HG03378 (cell line): ENCODE measurements around the gene ORC2.
"Not testable (repeated sequence)": the region's sequence is repeated elsewhere in the genome, so short reads cannot be mapped to it uniquely, and the experiment has no call there.

ENCODE experiments used
- ATAC-seq: cut with Tn5 transposase; IDR thresholded peaks from one replicate; pipeline ENCODE4 v1.9.1; 2021; ENCODE audit warnings: mild to moderate bottlenecking, moderate library complexity; ENCODE audit not compliant: unreplicated experiment

The ORC2 gene

DNA sequence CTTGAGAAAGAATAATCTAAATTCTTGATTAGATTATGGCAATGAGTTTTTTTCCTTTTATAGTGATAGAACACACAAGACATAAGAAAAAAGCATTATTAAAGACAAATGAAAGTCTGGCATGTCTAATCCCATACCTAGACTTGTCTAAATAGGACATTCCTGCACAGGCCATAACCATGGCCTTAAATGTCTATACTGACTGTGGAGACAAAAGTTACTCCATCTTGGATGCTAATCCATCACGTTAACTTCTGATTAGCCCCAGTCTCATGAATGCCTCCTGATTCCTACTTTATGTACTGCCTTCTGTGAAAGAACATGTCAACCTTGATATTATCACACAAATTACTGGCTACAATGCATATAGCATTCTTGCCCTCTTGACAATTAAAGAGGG, 23.6 kb downstream of the ORC2 start:
- ATAC-seq = no peak

- ATAC-seq = no peak
Observed at GRCh38 chr2:200930947-200931626, 32.4 kb downstream of the ORC2 start.

DNA sequence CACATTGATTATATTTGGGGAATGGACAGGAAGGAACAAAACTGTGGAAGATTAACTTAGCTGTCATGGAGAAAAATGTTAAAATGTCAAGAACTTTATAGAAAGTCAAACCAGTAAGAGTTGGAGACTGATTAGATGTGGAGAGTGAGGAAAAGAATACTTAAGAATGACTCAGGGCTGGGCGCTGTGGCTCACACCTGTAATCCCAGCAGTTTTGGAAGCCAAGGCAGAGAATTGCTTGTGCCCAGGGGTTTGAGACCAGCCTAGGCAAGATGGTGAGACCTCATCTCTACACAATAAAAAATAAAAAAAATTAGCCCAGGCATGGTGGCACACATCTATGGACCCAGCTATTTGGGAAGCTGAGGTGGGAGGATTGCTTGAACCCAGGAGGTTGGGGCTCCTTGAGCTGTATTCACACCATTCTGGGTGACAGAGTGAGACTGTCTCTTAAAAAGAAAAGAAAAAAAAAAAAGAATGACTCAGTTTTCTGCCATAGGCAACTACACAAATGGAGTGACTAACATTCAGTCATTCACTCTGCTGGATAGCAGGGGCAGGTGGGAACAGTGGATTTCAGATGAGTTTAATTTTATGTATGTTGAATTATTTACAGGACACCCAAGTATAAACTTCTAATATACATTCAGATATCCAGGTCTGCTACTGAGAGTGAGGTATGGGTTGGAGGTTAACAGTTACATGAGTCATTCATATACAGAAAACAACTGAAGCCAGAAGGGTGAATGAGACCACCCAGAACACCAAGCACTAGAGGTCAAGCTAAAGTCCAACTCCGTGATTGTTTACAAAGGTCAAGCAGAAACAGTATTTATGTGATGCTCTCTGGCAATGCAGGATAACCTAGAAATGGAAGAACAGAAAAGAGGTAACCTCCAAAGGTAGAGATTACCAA, 33.9 kb downstream of the ORC2 start:
- ATAC-seq = no peak

DNA sequence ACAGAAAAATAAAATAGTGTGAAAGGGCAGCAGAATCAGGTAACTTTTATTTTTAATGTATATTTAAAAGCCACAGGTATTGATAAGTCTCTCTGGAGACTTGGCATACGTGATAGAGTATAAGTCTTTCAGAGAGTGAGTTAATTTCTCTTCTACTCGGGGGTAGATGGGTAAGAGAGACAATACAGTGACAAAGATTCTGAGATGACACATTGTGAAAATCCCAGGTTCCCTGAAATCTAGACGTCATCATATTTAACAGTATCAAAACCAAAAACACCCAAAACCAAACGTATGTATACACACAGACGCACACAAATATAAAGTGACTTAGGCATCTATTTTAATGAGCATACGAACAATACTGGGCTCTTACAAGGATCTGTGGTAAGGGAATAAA, 41.0 kb downstream of the ORC2 start:
- ATAC-seq = no peak

DNA sequence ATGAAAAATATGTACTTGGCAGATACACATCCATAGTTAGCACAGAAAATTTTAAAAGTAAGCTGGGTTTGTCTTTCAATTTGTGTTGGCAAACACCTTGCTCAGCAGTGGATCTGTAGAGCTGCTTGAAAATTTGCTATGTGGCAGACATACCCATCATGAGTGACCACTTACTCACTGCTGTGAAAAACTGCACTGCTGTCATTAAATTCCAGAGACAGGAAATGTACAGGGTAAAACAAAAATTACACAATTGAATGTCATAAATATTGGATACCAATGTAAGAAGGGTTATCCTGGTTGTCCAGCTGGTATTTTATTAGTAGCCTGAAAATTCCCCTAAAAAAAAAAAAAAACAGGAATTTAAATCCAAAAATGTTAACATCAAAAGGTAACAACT, 49.8 kb downstream of the ORC2 start:
- ATAC-seq = no peak

- ATAC-seq = no peak
Observed at GRCh38 chr2:200909958-200910357, 53.5 kb downstream of the ORC2 start.

GRCh38 chr2:200905618-200906296, 57.7 kb downstream of the ORC2 start:
- no peak for ATAC-seq

DNA sequence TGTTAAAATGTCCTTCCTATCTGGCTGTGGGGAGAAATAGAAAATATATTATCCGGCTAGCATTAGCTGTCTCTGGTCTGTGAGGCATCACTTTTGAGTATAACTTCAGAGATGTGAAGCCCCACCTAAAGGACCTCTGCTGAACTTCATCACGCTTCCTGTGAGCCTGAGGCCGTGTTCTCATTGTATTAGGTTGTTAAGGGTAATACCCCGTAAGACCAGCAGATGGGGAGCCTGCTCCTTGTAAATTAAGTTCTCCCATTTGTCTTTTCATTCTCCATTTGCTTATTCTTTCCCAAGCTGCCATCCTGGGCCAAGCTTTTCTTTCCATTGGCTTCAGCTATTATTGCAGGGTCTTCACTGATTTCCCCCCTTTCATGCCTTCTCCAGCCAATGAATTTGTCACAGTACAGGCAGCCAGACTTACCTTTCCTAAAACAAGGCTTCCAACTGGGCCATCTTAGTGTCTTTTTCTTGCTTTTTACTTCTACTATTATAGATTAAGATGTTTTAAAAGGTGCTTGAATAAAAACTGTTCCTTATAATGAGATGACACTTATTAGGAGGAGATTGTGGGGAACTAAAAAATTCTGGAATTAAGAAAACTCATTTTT, 61.9 kb downstream of the ORC2 start:
- ATAC-seq = peak; percentile 95

- no peak for ATAC-seq
Observed at GRCh38 chr2:200899482-200899881, 64.0 kb downstream of the ORC2 start.

DNA sequence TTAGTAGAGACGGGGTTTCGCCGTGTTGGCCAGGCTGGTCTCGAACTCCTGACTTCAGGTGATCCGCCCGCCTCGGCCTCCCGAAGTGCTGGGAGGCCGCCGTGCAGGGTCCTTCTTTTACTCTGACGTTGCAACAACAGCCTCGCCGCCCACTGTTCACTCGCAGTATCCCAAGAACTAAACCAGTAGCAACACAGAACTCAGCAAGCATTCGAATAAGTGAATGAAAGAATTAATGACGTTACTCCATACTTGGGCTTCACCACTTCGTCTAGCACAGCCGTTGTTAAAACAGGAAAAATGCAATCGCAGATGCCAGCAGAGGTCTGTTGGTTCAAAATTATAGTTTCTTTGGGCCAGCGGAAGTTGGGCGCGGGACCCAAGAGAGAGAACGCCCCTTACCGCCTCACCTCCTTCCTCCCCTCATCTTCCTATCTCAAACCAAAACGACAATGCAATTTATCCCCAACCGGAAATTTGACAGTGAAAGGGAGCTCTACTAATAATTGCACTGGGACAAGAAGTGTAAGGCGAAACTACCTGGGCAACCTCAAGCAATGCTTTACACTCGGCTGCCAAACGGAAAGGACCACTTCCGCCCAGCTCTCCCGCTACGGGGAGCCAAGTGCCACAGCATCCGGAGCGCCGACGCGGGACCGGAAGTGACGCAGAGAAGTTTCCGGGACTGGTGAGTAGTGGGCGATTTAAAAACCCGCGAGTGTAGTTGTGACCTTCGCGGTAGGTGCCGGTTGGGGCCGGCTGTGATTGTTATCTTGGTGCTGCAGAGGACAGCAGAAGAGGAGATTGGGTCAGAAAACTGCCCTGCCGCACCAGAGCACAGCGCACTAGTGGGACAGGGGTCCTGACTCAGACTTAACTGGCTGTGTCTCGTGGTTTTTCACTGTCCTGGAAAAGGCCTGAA, 74.5 kb downstream of the ORC2 start, which contains the start of the genes NIF3L1 and PPIL3:
Gene NIF3L1 (plus strand): TSS at position 668 of the 922 bp plus-strand sequence. CDS start 2,573 bp downstream, outside the sequence.
Gene PPIL3 (minus strand): TSS at position 374 of the 922 bp plus-strand sequence. CDS start 1,462 bp downstream, outside the sequence.
- peak; percentile 85 for ATAC-seq

DNA sequence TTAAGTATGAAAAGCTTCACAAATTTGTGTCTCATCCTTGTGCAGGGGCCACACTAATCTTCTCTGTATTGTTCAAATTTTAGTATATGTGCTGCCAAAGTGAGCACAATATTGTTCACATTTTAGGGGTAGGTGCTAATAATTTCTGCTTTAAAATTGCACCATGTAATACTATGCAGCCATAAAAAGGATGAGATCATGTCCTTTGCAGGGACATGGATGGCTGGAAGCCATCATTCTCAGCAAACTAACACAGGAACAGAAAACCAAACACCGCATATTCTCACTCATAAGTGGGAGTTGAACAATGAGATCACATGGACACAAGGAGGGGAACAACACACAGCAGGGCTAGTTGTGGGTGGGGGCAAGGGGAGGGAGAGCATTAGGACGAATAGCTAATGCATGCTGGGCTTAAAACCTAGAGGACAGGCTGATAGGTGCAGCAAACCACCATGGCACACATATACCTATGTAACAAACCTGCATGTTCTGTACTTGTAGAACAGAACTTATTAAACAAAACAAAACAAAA, 81.7 kb downstream of the ORC2 start:
- not testable (repeated sequence) for ATAC-seq

DNA sequence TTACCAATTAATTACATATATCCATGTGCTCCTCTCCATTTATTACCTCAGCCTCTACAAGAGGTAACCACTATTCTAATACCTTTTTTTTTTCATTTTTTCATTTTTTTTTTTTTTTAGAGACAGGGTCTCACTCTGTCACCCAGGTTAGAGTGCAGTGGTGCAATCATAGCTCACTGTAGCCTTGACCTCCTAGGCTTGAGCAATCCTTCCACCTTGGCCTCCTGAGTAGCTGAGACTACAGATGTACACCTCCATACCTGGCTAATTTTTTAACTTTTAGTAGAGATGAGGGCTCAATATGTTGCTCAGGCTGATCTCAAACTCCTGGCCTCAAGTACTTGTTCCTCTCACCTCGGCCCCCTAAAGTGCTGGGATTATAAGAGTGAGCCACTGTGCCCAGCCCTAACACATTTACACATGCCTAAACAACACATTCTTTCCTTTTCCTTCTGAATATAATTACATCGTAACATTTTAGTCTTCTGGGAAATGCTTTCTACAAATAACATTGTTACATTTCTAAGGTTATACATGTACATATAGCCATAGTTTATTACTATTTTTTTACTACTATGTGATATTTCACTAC, 85.1 kb downstream of the ORC2 start:
- no peak for ATAC-seq

- no peak for ATAC-seq
Observed at GRCh38 chr2:200877443-200877842, 86.0 kb downstream of the ORC2 start.

DNA sequence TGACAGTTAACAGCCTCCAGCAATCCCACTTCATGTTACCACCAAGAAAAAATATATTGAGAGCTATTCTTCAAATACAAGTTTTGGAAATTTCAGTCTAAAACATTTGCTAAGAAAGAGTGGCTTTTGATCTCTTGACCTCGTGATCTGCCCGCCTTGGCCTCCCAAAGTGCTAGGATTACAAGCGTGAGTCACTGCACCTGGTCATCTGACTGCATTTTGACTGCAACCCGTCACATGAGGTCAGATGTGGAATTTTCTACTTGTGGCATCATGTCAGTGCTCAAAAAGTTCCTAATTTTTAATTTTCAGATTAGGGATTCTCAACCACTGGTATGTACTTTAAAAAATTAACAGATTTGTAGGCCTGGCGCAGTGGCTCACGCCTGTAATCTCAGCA, 89.9 kb downstream of the ORC2 start:
- ATAC-seq = no peak

DNA sequence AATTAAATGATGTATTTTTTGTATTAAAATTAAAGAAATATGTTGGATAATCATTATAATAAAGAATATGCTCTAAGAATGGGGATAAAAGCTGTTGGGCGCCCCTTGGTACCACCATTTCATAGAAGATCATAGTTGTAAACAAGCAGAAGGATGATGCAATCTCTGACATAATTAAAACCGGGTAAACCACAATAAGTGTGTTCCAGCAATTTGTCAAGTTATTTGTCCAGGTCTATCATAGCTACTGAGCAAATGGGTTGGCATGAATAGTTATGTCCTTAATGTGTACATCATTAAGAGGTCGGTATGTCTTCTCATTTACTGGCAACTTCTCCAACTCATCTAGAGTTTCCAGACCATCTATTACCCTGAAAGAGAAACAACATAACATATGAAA, 92.3 kb downstream of the ORC2 start:
- no peak for ATAC-seq

DNA sequence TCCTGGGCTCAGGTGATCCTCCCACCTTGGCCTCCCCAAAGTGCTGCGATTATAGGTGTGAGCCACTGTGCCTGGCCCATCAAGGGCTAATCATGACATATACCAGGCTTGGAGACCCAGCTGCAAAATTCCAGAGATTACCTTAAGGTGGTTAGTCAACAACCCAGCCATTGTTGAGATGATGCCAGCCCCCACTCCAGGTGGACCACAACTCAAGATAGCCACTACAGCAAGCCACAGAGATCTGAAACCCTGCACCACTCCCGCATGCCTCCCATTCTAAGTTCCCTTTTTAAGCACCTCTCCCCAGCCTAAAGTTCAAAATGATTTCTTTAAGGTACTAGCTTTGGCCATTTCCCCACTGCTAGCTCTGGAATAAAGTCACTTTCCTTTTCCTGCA, 94.4 kb downstream of the ORC2 start:
- ATAC-seq = no peak

- ATAC-seq = peak; percentile 73
Observed at GRCh38 chr2:200864176-200865034, 99.1 kb downstream of the ORC2 start, which contains the start of gene CLK1. Gene CLK1, minus strand, starts transcription at chr2:200864658. Its CDS starts 2,796 bp downstream, at chr2:200861862.

DNA sequence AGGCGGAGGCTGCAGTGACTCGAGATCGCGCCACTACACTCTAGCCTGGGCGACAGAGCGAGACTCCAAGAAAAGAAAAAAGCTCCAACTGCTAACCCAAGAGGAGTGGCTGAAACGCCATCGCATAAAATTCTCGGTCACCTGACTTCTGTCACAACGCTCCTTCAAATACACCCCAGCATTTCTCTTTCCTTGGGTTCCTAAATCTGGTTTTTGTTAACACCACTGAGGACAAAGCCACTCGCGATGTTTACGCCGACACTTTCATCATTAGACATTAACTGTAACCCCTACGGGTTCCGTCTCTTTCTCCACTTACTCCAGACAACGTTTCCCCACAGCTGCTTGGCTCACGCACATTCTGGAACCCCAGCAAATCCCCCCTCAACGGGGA, 99.7 kb downstream of the ORC2 start:
- peak; percentile 16 for ATAC-seq
